HCT116 (cell line): Measurements from ENCODE around the gene ZNF653. TPM values are rescaled to one million over a fixed set of nuclear protein-coding genes. Genes with fewer than 3 reads are reported as not detected.
"Not testable (repeated sequence)": the region's sequence is repeated elsewhere in the genome, so short reads cannot be mapped to it uniquely, and the experiment has no call there.

Experiments used
- ATAC-seq: fragments of 200-7000 bp; cut with Tn5 transposase; 2 replicates; pipeline ENCODE4 v1.9.1; 2020; ENCODE audit warnings: mild to moderate bottlenecking, moderate library complexity
- BruUV-seq: library from RNA; stranded (reverse); fragments of 400-500 nt; replicated peaks from 2 replicates; lab custom pipeline; 2021; lab: Mats Ljungman, UMichigan
- CTCF ChIA-PET: fragments of 300-600 bp; sonication (Branson Sonifier 250); formaldehyde crosslinking; loops from one replicate; lab custom pipeline; 2021; ENCODE audit warnings: antibody characterized with exemption; lab: Charles Lee
- POLR2A ChIA-PET: fragments of 300-600, 350-600 bp; sonication (Branson Sonifier 250); formaldehyde crosslinking; loops from one replicate; lab custom pipeline; 2021; ENCODE audit warnings: antibody characterized with exemption; lab: Charles Lee
- RAD21 ChIA-PET, 2 experiments: fragments of 300-600 bp; sonication (Branson Sonifier 250); formaldehyde crosslinking; loops; one replicate each; lab custom pipeline; 2023; ENCODE audit warnings: low total read pairs in 2 of 2; ENCODE audit not compliant: uncharacterized antibody in 2 of 2, unreplicated experiment in 2 of 2, low non-redundant PET in 1 of 2; lab: Charles Lee
- DNase-seq: peaks from one replicate; pipeline ENCODE4 v3.0.0-alpha.2; 2010; ENCODE audit warnings: low read depth, low spot score
- H2AFZ ChIP-seq: fragments of 200-600 bp; shearing (Covaris generic), sonication (generic); 2 replicates; pipeline ENCODE4 v1.6.1; 2017; ENCODE audit warnings: low read depth, mixed run types, mixed read lengths, antibody characterized with exemption, low read length; ENCODE audit not compliant: poor library complexity, severe bottlenecking
- H3K27ac ChIP-seq: 2 replicates; pipeline ENCODE4 v1.5.1; 2012; ENCODE audit warnings: low read depth, low read length
- H3K27me3 ChIP-seq: fragments of 200-600 bp; sonication (generic); 2 replicates; pipeline ENCODE4 v1.6.1; 2016; ENCODE audit warnings: mixed run types, low read length, mixed read lengths; ENCODE audit not compliant: insufficient read depth
- H3K36me3 ChIP-seq, 2 experiments: fragments of 200-500 bp in 1 of 2; fragments of 200-600 bp in 1 of 2; sonication (Bioruptor generic) in 1 of 2; sonication (generic) in 1 of 2; 2 replicates each; pipeline versions ENCODE4 v1.5.1 to v1.6.1; 2014 to 2016; ENCODE audit warnings: low read length in 2 of 2, inconsistent platforms in 1 of 2, mixed read lengths in 1 of 2, mixed run types in 1 of 2; ENCODE audit not compliant: insufficient read depth in 2 of 2, control insufficient read depth in 1 of 2
- H3K4me1 ChIP-seq, 2 experiments: fragments of 200-600 bp in 1 of 2; sonication (generic) in 1 of 2; 2 replicates each; pipeline versions ENCODE4 v1.5.1 to v1.6.1; 2012 to 2017; ENCODE audit warnings: low read length in 2 of 2, inconsistent platforms in 1 of 2, mild to moderate bottlenecking in 1 of 2, mixed read lengths in 1 of 2, mixed run types in 1 of 2, moderate library complexity in 1 of 2; ENCODE audit not compliant: insufficient read depth in 2 of 2, control insufficient read depth in 1 of 2
- H3K4me2 ChIP-seq: fragments of 200-600 bp; sonication (generic); 2 replicates; pipeline ENCODE4 v1.6.1; 2017; ENCODE audit warnings: mixed run types, low read length, mixed read lengths
- H3K4me3 ChIP-seq, 2 experiments: fragments of 200-600 bp in 1 of 2; sonication (generic) in 1 of 2; replicated peaks in 1 of 2; 2 replicates each; pipeline ENCODE4 v1.5.1; 2011 to 2016; ENCODE audit warnings: low read length in 2 of 2, control low read depth in 1 of 2, low read depth in 1 of 2, mild to moderate bottlenecking in 1 of 2, mixed read lengths in 1 of 2, mixed run types in 1 of 2
- H3K79me2 ChIP-seq: fragments of 200-600 bp; sonication (generic); 2 replicates; pipeline ENCODE4 v1.6.1; 2017; ENCODE audit warnings: mild to moderate bottlenecking, mixed run types, low read length, moderate library complexity, mixed read lengths; ENCODE audit not compliant: insufficient read depth
- H3K9ac ChIP-seq: fragments of 200-600 bp; sonication (generic); 2 replicates; pipeline ENCODE4 v1.6.1; 2016; ENCODE audit warnings: low read length, mixed read lengths
- H3K9me2 ChIP-seq: fragments of 200-600 bp; sonication (generic), shearing (Covaris generic); 2 replicates; pipeline ENCODE4 v1.6.1; 2017; ENCODE audit warnings: mixed run types, mild to moderate bottlenecking, moderate library complexity; ENCODE audit not compliant: insufficient read depth
- H3K9me3 ChIP-seq, 2 experiments: fragments of 200-500 bp in 1 of 2; fragments of 200-600 bp in 1 of 2; sonication (Bioruptor generic) in 1 of 2; sonication (generic) in 1 of 2; 2 replicates each; pipeline ENCODE4 v1.6.1; 2014 to 2017; ENCODE audit warnings: low read length in 2 of 2, mixed read lengths in 2 of 2, inconsistent platforms in 1 of 2, low read depth in 1 of 2, mild to moderate bottlenecking in 1 of 2, mixed run types in 1 of 2, moderate library complexity in 1 of 2; ENCODE audit not compliant: control insufficient read depth in 1 of 2, insufficient read depth in 1 of 2
- H4K20me1 ChIP-seq: fragments of 200-600 bp; sonication (generic), shearing (Covaris generic); 2 replicates; pipeline ENCODE4 v1.6.1; 2017; ENCODE audit warnings: mixed run types, mild to moderate bottlenecking, moderate library complexity; ENCODE audit not compliant: insufficient read depth
- CBX3 ChIP-seq: IDR thresholded peaks from 2 replicates; pipeline ENCODE4 v1.6.1; 2012; ENCODE audit warnings: low read depth
- EGR1 ChIP-seq: IDR thresholded peaks from 2 replicates; pipeline ENCODE4 v1.6.1; 2012; ENCODE audit warnings: low read depth
- ELF1 ChIP-seq: IDR thresholded peaks from 2 replicates; pipeline ENCODE4 v1.6.1; 2012; ENCODE audit warnings: low read depth, borderline replicate concordance
- EZH2phosphoT487 ChIP-seq: fragments of 200-600 bp; IDR thresholded peaks from 2 replicates; pipeline ENCODE4 v1.6.1; 2018; ENCODE audit warnings: antibody characterized with exemption, borderline replicate concordance
- FOSL1 ChIP-seq: IDR thresholded peaks from 2 replicates; pipeline ENCODE4 v1.6.1; 2012; ENCODE audit warnings: low read depth
- JUND ChIP-seq: IDR thresholded peaks from 2 replicates; pipeline ENCODE4 v1.6.1; 2012
- MAX ChIP-seq: IDR thresholded peaks from 2 replicates; pipeline ENCODE4 v1.6.1; 2012
- POLR2AphosphoS5 ChIP-seq: IDR thresholded peaks from 2 replicates; pipeline ENCODE4 v1.6.1; 2011; ENCODE audit warnings: mild to moderate bottlenecking, low read depth, low read length, moderate library complexity
- RAD21 ChIP-seq: IDR thresholded peaks from 2 replicates; pipeline ENCODE4 v1.6.1; 2012; ENCODE audit warnings: low read depth, mild to moderate bottlenecking
- REST ChIP-seq: IDR thresholded peaks from 2 replicates; pipeline ENCODE4 v1.6.1; 2012; ENCODE audit warnings: low read depth
- SIN3A ChIP-seq: IDR thresholded peaks from 2 replicates; pipeline ENCODE4 v1.6.1; 2012; ENCODE audit warnings: low read depth
- TCF7L2 ChIP-seq: IDR thresholded peaks from 2 replicates; pipeline ENCODE4 v1.7.0; 2011; ENCODE audit warnings: borderline replicate concordance, inconsistent platforms; ENCODE audit not compliant: insufficient read depth, insufficient read length; ENCODE audit errors: extremely low read depth
- ZFX ChIP-seq: fragments of 450-650 bp; IDR thresholded peaks from 2 replicates; pipeline ENCODE4 v1.6.1; 2017
- ZNF274 ChIP-seq: fragments of 200-500 bp; sonication (Bioruptor generic); IDR thresholded peaks from 2 replicates; pipeline ENCODE4 v1.6.1; 2014; ENCODE audit warnings: mild to moderate bottlenecking, low read depth, low read length, inconsistent platforms
- intact Hi-C: fragments of 100-400 bp; cut with micrococcal nuclease; formaldehyde crosslinking; loops from 2 replicates; pipeline ENCODE4 v1.10.0; 2022
- total RNA-seq: library from RNA; stranded (reverse); gene quantifications from one replicate; pipeline ENCODE4 v1.2.1, GENCODE V29; 2021; ENCODE audit not compliant: unreplicated experiment
- TF ChIP-seq, protein P1 (sequence below): IDR thresholded peaks from 2 replicates; pipeline ENCODE4 v1.6.1; 2012
- TF ChIP-seq, protein P2 (sequence below), 3 experiments: fragments of 200-600 bp in 1 of 3; sonication (generic) in 1 of 3; IDR thresholded peaks in 2 of 3; conservative IDR thresholded peaks in 1 of 3; 2 replicates each; pipeline ENCODE4 v1.5.1; 2012 to 2017; ENCODE audit warnings: low read depth in 2 of 3, low read length in 2 of 3, antibody characterized with exemption in 1 of 3, borderline replicate concordance in 1 of 3, control low read depth in 1 of 3, mild to moderate bottlenecking in 1 of 3, mixed read lengths in 1 of 3, mixed run types in 1 of 3, moderate library complexity in 1 of 3; ENCODE audit not compliant: insufficient read depth in 1 of 3

Gene ZNF653
- total RNA-seq, 1 experiment from 2014 or later: 16.1 TPM

DNA sequence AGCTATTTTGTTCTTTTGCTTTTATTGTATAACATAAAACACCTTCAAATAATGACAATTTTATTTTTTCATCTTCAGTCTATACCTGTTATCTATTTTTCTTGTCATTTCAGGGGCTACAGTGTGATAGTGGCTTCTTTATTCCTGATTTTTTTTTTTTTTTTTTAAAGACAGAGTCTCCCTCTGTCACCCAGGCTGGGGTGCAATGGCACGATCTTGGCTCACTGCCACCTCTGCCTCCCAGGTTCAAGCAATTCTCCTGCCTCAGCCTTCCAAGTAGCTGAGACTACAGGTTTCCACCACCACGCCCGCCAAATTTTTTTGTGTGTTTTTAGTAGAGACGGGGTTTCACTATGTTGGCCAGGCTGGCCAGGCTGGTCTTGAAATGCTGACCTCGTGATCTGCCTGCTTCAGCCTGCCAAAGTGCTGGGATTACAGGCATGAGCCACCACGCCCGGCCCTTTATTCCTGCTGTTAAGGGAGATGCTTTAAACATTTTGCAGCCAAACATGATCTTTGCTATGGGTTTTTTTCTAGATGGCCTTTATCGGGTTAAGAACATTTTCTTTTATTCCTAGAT is 37.3 kb downstream of the ZNF653 start:
- ATAC-seq, POLR2A ChIA-PET, H3K27ac ChIP-seq, H3K36me3 ChIP-seq, H3K4me1 ChIP-seq, BruUV-seq, H3K9me3 ChIP-seq, H3K27me3 ChIP-seq, H4K20me1 ChIP-seq, DNase-seq, H3K4me2 ChIP-seq, RAD21 ChIA-PET, H3K9ac ChIP-seq, H3K9me2 ChIP-seq, H3K79me2 ChIP-seq, H3K4me3 ChIP-seq, H2AFZ ChIP-seq, intact Hi-C loops: not testable (repeated sequence)
- CTCF ChIA-PET: interaction anchor here (1.4 to 3.6 kb wide), 2 partner anchors 14 to 33 kb away, joined by 5 to 9 read pairs; partner anchors contain the start of gene PRKCSH

DNA sequence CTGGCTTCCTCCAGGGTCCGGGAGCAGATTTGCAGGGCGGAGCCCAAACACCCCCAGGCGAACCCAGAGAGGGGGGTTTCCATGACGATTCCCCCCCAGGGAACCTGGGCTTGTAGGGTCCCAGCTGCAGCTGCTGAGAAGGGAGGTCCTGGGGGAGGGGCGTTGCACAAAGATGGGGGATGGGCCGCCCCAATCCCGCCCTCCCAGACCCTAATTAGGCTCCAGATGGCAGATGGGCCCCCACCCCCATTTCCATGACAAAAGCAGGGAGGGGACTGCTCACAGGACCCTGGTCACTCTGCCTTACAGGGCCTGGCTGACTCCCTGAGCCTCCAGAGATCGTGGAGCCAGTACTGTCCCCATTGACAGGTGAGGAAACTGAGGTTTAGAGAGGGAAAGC is 40.0 kb downstream of the ZNF653 start:
- Histone ChIP-seq H3K4me1 (no peaks in the 10 kb centered on the region; a peak in 1 of 4 replicates), H3K27me3 (no peaks in the 10 kb centered on the region), H3K9ac (no peak overlapping the region), H3K9me3 (no peaks in the 10 kb centered on the region; a peak in 1 of 4 replicates), H3K36me3 (no peaks in the 10 kb centered on the region), H3K4me2 (no peak overlapping the region), H3K4me3 (no peak overlapping the region), H3K27ac (no peak overlapping the region), H3K79me2 (no peaks in the 10 kb centered on the region), H4K20me1 (no peaks in the 10 kb centered on the region), H2AFZ (no peak overlapping the region), H3K9me2 (no peaks in the 10 kb centered on the region)
- ChIA-PET POLR2A (no interaction called here), RAD21 (no interaction called here), CTCF (no interaction called here)
- ATAC-seq (no peak), DNase-seq (no peak)
- intact Hi-C loops: no loop called here
- BruUV-seq: no TSS peak
- no peak for TF ChIP-seq MAX
- no peak for TF ChIP-seq RAD21
- TF ChIP-seq REST: no peak
- no peak for TF ChIP-seq ZNF274
- TF ChIP-seq, protein P1, sequence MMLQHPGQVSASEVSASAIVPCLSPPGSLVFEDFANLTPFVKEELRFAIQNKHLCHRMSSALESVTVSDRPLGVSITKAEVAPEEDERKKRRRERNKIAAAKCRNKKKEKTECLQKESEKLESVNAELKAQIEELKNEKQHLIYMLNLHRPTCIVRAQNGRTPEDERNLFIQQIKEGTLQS: no peak
- TF ChIP-seq EZH2phosphoT487: no peak
- no peak for TF ChIP-seq EGR1
- no peak for TF ChIP-seq FOSL1
- no peak for TF ChIP-seq JUND
- TF ChIP-seq CBX3: no peak
- TF ChIP-seq SIN3A: no peak
- TF ChIP-seq TCF7L2: no peak
- TF ChIP-seq, protein P2, sequence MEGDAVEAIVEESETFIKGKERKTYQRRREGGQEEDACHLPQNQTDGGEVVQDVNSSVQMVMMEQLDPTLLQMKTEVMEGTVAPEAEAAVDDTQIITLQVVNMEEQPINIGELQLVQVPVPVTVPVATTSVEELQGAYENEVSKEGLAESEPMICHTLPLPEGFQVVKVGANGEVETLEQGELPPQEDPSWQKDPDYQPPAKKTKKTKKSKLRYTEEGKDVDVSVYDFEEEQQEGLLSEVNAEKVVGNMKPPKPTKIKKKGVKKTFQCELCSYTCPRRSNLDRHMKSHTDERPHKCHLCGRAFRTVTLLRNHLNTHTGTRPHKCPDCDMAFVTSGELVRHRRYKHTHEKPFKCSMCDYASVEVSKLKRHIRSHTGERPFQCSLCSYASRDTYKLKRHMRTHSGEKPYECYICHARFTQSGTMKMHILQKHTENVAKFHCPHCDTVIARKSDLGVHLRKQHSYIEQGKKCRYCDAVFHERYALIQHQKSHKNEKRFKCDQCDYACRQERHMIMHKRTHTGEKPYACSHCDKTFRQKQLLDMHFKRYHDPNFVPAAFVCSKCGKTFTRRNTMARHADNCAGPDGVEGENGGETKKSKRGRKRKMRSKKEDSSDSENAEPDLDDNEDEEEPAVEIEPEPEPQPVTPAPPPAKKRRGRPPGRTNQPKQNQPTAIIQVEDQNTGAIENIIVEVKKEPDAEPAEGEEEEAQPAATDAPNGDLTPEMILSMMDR (IDR thresholded peaks at IDR 0.05 in 2 of 3, conservative IDR thresholded peaks at IDR 0.05 in 1 of 3; ENCODE audit: borderline replicate concordance in 1 of 3, insufficient read depth in 1 of 3, low read depth in 2 of 3, low read length in 2 of 3): no peak
- TF ChIP-seq POLR2AphosphoS5: no peak
- TF ChIP-seq ZFX: no peak
- no peak for TF ChIP-seq ELF1
